Endodermal cell (in vitro differentiated cells): ENCODE data around the gene PDCD1. TPM values are rescaled to one million over a fixed set of nuclear protein-coding genes. Genes with fewer than 3 reads are reported as not detected.
A peak's percentile ranks its signal among the peaks of the same experiment; 100 is the strongest.

ENCODE experiments used
- DNase-seq: peaks from one replicate; pipeline ENCODE4 v3.0.0-alpha.2; 2017
- H3K27ac ChIP-seq: 2 replicates; pipeline ENCODE4 v1.5.1; 2013; ENCODE audit warnings: mild to moderate bottlenecking, low read depth, low read length, moderate library complexity
- H3K27me3 ChIP-seq: 2 replicates; pipeline ENCODE4 v1.6.1; 2013; ENCODE audit warnings: mild to moderate bottlenecking, low read length, moderate library complexity; ENCODE audit not compliant: insufficient read depth, control insufficient read depth, poor library complexity, severe bottlenecking
- H3K36me3 ChIP-seq: 2 replicates; pipeline ENCODE4 v1.7.0; 2013; ENCODE audit warnings: mild to moderate bottlenecking, low read length, moderate library complexity; ENCODE audit not compliant: control insufficient read depth, insufficient read depth
- H3K4me1 ChIP-seq: one replicate; pipeline ENCODE4 v1.7.0; 2013; ENCODE audit warnings: low read length; ENCODE audit not compliant: control insufficient read depth, insufficient read depth
- H3K4me3 ChIP-seq: 2 replicates; pipeline ENCODE4 v1.5.1; 2013; ENCODE audit warnings: mild to moderate bottlenecking, low read length, moderate library complexity
- H3K9ac ChIP-seq: 2 replicates; pipeline ENCODE4 v1.6.1; 2013; ENCODE audit warnings: mild to moderate bottlenecking, low read length, moderate library complexity; ENCODE audit not compliant: poor library complexity, severe bottlenecking; ENCODE audit errors: extremely low read depth
- H3K9me3 ChIP-seq: 2 replicates; pipeline ENCODE4 v1.6.1; 2013; ENCODE audit warnings: mild to moderate bottlenecking, low read length, moderate library complexity; ENCODE audit not compliant: control insufficient read depth
- H3K27ac Mint-ChIP-seq: 2 replicates; pipeline ENCODE4 v1.8.0; 2020; ENCODE audit warnings: mixed read lengths
- H3K27me3 Mint-ChIP-seq: 2 replicates; pipeline ENCODE4 v1.8.0; 2021; ENCODE audit warnings: mild to moderate bottlenecking, mixed read lengths; ENCODE audit not compliant: insufficient read depth
- H3K36me3 Mint-ChIP-seq: 2 replicates; pipeline ENCODE4 v1.8.0; 2020; ENCODE audit warnings: low read depth, mixed read lengths
- H3K4me1 Mint-ChIP-seq: 2 replicates; pipeline ENCODE4 v1.8.0; 2020; ENCODE audit warnings: mixed read lengths
- H3K4me3 Mint-ChIP-seq: 2 replicates; pipeline ENCODE4 v1.8.0; 2020; ENCODE audit warnings: mild to moderate bottlenecking, moderate library complexity, mixed read lengths
- H3K9me3 Mint-ChIP-seq: 2 replicates; pipeline ENCODE4 v1.8.0; 2020; ENCODE audit warnings: mild to moderate bottlenecking, mixed read lengths
- WGBS, 2 experiments: methylation state at CpG; one replicate each; pipeline versions ENCODE4 v1.1.5 to v1.1.7; 2013; ENCODE audit warnings: missing lambda C conversion rate in 2 of 2, mixed read lengths in 1 of 2; ENCODE audit not compliant: insufficient coverage in 1 of 2, insufficient read length in 1 of 2; 5-methylcytosine and 5-hydroxymethylcytosine counted together
- total RNA-seq, 2 donors: library from RNA; stranded (reverse); fragmentation: NEBNext Ultra II Directional in 1 of 2; extraction: Animal tissue kit (Norgen Biotek cat#: 25700) in 1 of 2; gene quantifications; 2 replicates in 1 of 2; 3 replicates in 1 of 2; pipeline ENCODE4 v1.2.1, GENCODE V29; 2021
- TF ChIP-seq, protein P1 (sequence below): fragments of 200-600 bp; sonication (generic); conservative IDR thresholded peaks from 2 replicates; pipeline ENCODE4 v1.5.0; 2021; ENCODE audit warnings: antibody characterized with exemption, mild to moderate bottlenecking

PDCD1 gene
- total RNA-seq, 2 donors from 2014 or later, result 0.20 TPM; not detected in 1

DNA sequence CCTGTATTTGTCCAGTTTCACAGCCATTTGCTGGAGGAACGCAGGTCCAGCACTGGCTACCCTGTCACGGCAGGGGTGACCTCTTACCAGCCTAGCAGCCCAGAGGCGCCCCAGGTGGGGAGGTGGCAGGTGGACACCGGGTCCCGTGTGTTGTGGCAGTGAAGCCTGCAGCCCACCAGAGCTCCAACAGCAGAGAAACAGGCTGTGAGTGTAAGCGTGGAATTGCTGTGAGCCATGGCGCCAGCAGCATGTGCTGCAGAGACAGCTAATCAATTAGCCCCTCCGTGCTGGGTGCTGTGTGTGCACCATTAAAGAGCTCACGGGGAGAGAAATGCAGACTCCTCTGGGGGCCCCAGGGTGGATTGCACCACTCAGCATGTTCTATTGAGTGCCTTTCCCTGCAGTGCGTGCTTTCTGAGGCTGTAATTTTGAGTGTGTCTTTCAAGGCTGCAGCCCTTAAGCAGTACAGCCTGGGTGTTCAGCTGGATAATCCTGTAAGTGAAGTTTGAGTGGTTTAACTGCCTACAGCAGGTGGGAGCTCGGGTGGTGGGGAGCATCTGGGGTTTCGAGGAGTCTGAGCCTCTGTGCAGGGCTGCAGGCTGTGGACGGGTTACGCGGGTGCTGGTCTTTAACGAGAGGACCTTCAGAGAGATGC is 26.7 kb upstream of the PDCD1 start:
- no peak for DNase-seq
- Mint-ChIP-seq H3K27me3 (no peaks in the 10 kb centered on the region), H3K4me3 (no peak overlapping the region), H3K9me3 (peaks cover 9% of the 10 kb centered on the region), H3K36me3 (peaks cover 9% of the 10 kb centered on the region), H3K27ac (no peak overlapping the region), H3K4me1 (peaks cover 9% of the 10 kb centered on the region)
- Histone ChIP-seq H3K27me3 (no peaks in the 10 kb centered on the region), H3K4me3 (no peak overlapping the region), H3K36me3 (no peaks in the 10 kb centered on the region), H3K4me1 (no peaks in the 10 kb centered on the region), H3K9ac (no peak overlapping the region), H3K27ac (no peak overlapping the region), H3K9me3 (peaks cover 3% of the 10 kb centered on the region)
- TF ChIP-seq, protein P1, sequence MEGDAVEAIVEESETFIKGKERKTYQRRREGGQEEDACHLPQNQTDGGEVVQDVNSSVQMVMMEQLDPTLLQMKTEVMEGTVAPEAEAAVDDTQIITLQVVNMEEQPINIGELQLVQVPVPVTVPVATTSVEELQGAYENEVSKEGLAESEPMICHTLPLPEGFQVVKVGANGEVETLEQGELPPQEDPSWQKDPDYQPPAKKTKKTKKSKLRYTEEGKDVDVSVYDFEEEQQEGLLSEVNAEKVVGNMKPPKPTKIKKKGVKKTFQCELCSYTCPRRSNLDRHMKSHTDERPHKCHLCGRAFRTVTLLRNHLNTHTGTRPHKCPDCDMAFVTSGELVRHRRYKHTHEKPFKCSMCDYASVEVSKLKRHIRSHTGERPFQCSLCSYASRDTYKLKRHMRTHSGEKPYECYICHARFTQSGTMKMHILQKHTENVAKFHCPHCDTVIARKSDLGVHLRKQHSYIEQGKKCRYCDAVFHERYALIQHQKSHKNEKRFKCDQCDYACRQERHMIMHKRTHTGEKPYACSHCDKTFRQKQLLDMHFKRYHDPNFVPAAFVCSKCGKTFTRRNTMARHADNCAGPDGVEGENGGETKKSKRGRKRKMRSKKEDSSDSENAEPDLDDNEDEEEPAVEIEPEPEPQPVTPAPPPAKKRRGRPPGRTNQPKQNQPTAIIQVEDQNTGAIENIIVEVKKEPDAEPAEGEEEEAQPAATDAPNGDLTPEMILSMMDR, result no peak
- WGBS, 2 experiments, result 91 to 92% methylated on average over 15 to 16 of the region's 16 CpGs

DNA sequence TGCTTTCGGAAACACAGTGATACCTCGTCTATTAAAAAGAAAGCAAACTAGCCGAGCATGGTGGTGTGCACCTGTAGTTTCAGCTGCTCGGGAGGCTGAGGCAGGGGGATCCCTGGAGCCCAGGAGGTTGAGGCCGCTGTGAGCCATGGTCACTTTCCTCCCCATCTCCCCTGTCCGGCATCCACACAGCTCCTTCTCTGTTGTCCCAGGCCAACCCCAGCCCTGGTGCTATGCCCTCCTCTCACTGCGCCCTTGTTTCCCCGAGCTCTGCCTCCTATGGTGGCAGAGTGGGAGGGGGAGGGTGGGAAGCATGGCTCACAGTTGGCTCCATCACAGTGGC is 26.2 kb upstream of the PDCD1 start:
- peaks cover 9% of the 10 kb centered on the region for H3K4me1 Mint-ChIP-seq
- H3K4me3 Mint-ChIP-seq, result no peak overlapping the region
- Histone ChIP-seq H3K27ac (no peak overlapping the region), H3K36me3 (no peaks in the 10 kb centered on the region), H3K4me3 (no peak overlapping the region), H3K9ac (no peak overlapping the region), H3K27me3 (no peaks in the 10 kb centered on the region), H3K9me3 (peaks cover 3% of the 10 kb centered on the region), H3K4me1 (no peaks in the 10 kb centered on the region)
- no peak for DNase-seq
- H3K27ac Mint-ChIP-seq, result no peak overlapping the region
- H3K27me3 Mint-ChIP-seq, result no peaks in the 10 kb centered on the region
- WGBS, 2 experiments, result 93 to 100% methylated on average over 2 to 8 of the region's 8 CpGs
- peaks cover 9% of the 10 kb centered on the region for H3K36me3 Mint-ChIP-seq
- TF ChIP-seq, protein P1, result no peak
- peaks cover 9% of the 10 kb centered on the region for H3K9me3 Mint-ChIP-seq

- Mint-ChIP-seq H3K27ac (no peak overlapping the region), H3K27me3 (no peaks in the 10 kb centered on the region), H3K9me3 (no peaks in the 10 kb centered on the region), H3K4me3 (peak overlapping the region; percentile 62), H3K4me1 (peaks cover 9% of the 10 kb centered on the region), H3K36me3 (peaks cover 9% of the 10 kb centered on the region)
- TF ChIP-seq, protein P1, result peak; percentile 32
- peak; percentile 73 for DNase-seq
- 73 to 83% methylated on average over 9 to 23 of the region's 23 CpGs for WGBS, 2 experiments
- Histone ChIP-seq H3K27me3 (no peaks in the 10 kb centered on the region), H3K36me3 (no peaks in the 10 kb centered on the region), H3K4me3 (peak overlapping the region; percentile 80), H3K4me1 (no peaks in the 10 kb centered on the region), H3K27ac (no peak overlapping the region), H3K9ac (no peak overlapping the region), H3K9me3 (no peaks in the 10 kb centered on the region)
Measured at GRCh38 chr2:241882091-241882625, 23.5 kb upstream of the PDCD1 start.
